ENCODE measurements around the gene GPBAR1.

The GPBAR1 gene

GRCh38 chr2:218260166-218260565 is 649 bp upstream of the GPBAR1 start:
- H3K9me2 ChIP-seq (replicated peaks; ENCODE audit: insufficient read depth, low read length): no peaks in the 10 kb centered on the region
- H3F3A ChIP-seq (ENCODE audit: insufficient read depth): peaks cover 23% of the 10 kb centered on the region
- H3K4me3 ChIP-seq (ENCODE audit: insufficient read depth, low read length, poor library complexity, severe bottlenecking): no peak overlapping the region

GRCh38 chr2:218261423-218262236 is 815 bp downstream of the GPBAR1 start:
- H3K27ac ChIP-seq (ENCODE audit: low read depth, low read length): no peak overlapping the region
- no peaks in the 10 kb centered on the region for H3K9me3 ChIP-seq (ENCODE audit: insufficient read depth, low read length)
- no peak overlapping the region for H3K4me3 ChIP-seq (ENCODE audit: insufficient read depth, low read length, poor library complexity, severe bottlenecking)
- H2AFZ ChIP-seq (ENCODE audit: low read depth, low read length, severe bottlenecking): no peak overlapping the region
- no peak overlapping the region for H3K4me2 ChIP-seq (ENCODE audit: low read depth, low read length, poor library complexity, severe bottlenecking)
- H3K27me3 ChIP-seq (ENCODE audit: low read length): no peaks in the 10 kb centered on the region
- H3K9me2 ChIP-seq (replicated peaks; ENCODE audit: insufficient read depth, low read length): no peaks in the 10 kb centered on the region
- no peak overlapping the region for H3K9ac ChIP-seq (ENCODE audit: low read length)
- no peak for TF ChIP-seq EZH2phosphoT487 (conservative IDR thresholded peaks at IDR 0.05; ENCODE audit: low read length)
- TF ChIP-seq, protein P1, sequence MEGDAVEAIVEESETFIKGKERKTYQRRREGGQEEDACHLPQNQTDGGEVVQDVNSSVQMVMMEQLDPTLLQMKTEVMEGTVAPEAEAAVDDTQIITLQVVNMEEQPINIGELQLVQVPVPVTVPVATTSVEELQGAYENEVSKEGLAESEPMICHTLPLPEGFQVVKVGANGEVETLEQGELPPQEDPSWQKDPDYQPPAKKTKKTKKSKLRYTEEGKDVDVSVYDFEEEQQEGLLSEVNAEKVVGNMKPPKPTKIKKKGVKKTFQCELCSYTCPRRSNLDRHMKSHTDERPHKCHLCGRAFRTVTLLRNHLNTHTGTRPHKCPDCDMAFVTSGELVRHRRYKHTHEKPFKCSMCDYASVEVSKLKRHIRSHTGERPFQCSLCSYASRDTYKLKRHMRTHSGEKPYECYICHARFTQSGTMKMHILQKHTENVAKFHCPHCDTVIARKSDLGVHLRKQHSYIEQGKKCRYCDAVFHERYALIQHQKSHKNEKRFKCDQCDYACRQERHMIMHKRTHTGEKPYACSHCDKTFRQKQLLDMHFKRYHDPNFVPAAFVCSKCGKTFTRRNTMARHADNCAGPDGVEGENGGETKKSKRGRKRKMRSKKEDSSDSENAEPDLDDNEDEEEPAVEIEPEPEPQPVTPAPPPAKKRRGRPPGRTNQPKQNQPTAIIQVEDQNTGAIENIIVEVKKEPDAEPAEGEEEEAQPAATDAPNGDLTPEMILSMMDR (IDR thresholded peaks at IDR 0.05; ENCODE audit: insufficient read depth, low read length, poor library complexity, severe bottlenecking): no peak
- no peaks in the 10 kb centered on the region for H4K20me1 ChIP-seq (ENCODE audit: low read depth, low read length)
- peaks cover 13% of the 10 kb centered on the region for H3F3A ChIP-seq (ENCODE audit: insufficient read depth)
- no peaks in the 10 kb centered on the region for H3K36me3 ChIP-seq (ENCODE audit: low read length)
- no peaks in the 10 kb centered on the region for H3K79me2 ChIP-seq (ENCODE audit: insufficient read depth, low read length)

More at GRCh38 chr2:218260166-218260565, 649 bp upstream of the GPBAR1 start:
- H3K4me2 ChIP-seq (ENCODE audit: low read depth, low read length, poor library complexity, severe bottlenecking): no peak overlapping the region
- no peaks in the 10 kb centered on the region for H3K36me3 ChIP-seq (ENCODE audit: low read length)
- H3K27me3 ChIP-seq (ENCODE audit: low read length): no peaks in the 10 kb centered on the region
- H3K9ac ChIP-seq (ENCODE audit: low read length): no peak overlapping the region
- H3K27ac ChIP-seq (ENCODE audit: low read depth, low read length): no peak overlapping the region
- no peaks in the 10 kb centered on the region for H3K9me3 ChIP-seq (ENCODE audit: insufficient read depth, low read length)
- TF ChIP-seq, protein P1 (IDR thresholded peaks at IDR 0.05; ENCODE audit: insufficient read depth, low read length, poor library complexity, severe bottlenecking): no peak
- no peak for TF ChIP-seq EZH2phosphoT487 (conservative IDR thresholded peaks at IDR 0.05; ENCODE audit: low read length)
- no peak overlapping the region for H2AFZ ChIP-seq (ENCODE audit: low read depth, low read length, severe bottlenecking)
- H4K20me1 ChIP-seq (ENCODE audit: low read depth, low read length): no peaks in the 10 kb centered on the region
- no peaks in the 10 kb centered on the region for H3K79me2 ChIP-seq (ENCODE audit: insufficient read depth, low read length)

DNA sequence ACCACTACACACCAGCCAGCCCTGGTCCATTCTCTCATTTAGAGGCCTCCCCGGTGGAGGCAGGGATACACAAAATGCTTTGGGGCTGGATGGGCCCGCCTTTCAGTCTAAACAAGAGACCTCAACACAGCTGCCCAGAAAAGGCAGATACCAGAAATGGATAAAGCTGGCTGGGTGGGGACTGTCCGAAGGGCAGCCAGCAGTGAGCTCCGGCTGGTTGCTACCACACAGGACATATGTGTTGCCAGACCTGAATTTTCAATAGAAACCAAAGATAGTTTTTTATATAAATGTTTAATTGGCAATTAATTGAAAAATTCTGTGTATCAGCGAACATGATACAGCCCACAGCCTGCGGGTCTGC is 1.4 kb downstream of the GPBAR1 start:
- no peak for TF ChIP-seq EZH2phosphoT487 (conservative IDR thresholded peaks at IDR 0.05; ENCODE audit: low read length)
- TF ChIP-seq, protein P1 (IDR thresholded peaks at IDR 0.05; ENCODE audit: insufficient read depth, low read length, poor library complexity, severe bottlenecking): no peak
- no peaks in the 10 kb centered on the region for H3K27me3 ChIP-seq (ENCODE audit: low read length)
- no peak overlapping the region for H3K4me3 ChIP-seq (ENCODE audit: insufficient read depth, low read length, poor library complexity, severe bottlenecking)
- H3K36me3 ChIP-seq (ENCODE audit: low read length): no peaks in the 10 kb centered on the region
- H3K79me2 ChIP-seq (ENCODE audit: insufficient read depth, low read length): no peaks in the 10 kb centered on the region
- H4K20me1 ChIP-seq (ENCODE audit: low read depth, low read length): no peaks in the 10 kb centered on the region
- peaks cover 7% of the 10 kb centered on the region for H3F3A ChIP-seq (ENCODE audit: insufficient read depth)
- no peaks in the 10 kb centered on the region for H3K9me3 ChIP-seq (ENCODE audit: insufficient read depth, low read length)
- H3K27ac ChIP-seq (ENCODE audit: low read depth, low read length): no peak overlapping the region
- H2AFZ ChIP-seq (ENCODE audit: low read depth, low read length, severe bottlenecking): no peak overlapping the region
- no peaks in the 10 kb centered on the region for H3K9me2 ChIP-seq (replicated peaks; ENCODE audit: insufficient read depth, low read length)
- no peak overlapping the region for H3K4me2 ChIP-seq (ENCODE audit: low read depth, low read length, poor library complexity, severe bottlenecking)
- H3K9ac ChIP-seq (ENCODE audit: low read length): no peak overlapping the region

All from SU-DHL-6 (cell line).